Measurements from ENCODE around the gene ELAVL1.

DNA sequence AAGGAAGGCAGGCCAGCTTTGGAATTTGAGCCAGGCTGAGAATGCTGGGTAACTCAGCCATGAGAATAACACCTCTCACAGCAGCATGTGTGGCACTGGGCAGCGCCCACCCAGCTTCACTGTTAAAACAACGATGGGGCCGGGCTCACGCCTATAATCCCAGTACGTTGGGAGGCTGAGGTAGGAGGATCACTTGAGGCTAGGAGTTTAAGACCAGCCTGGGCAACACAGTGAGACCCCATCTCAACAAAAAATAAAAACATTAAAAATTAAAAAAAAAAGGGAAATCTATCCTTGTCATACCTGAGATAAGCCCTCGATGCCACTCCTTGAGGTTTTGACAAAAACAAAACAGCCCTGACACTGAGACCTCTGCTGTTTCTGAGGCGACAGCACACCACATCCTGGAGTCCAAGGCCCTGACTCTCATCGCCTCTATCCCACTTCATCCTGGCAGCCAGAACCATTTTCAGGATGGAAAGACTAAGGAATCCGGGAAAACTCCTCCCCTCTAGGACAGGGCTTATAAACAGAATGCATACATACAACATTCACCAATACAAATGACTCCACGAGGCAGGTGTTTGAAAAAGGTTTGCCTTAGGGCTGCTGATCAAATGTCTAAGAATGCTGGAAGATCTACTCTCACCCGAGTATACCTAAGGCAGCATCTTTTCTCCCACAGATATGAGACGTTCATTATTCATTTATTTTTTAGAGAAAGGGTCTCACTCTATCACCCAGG lies 39.3 kb downstream of the ELAVL1 start:
- no peak for TF ChIP-seq YY1 (IDR thresholded peaks at IDR 0.05; ENCODE audit: insufficient read depth, insufficient read length)
- TF ChIP-seq SUZ12 (IDR thresholded peaks at IDR 0.05; ENCODE audit: extremely low read depth, insufficient read depth, insufficient read length) = no peak

Measured in NT2/D1 (cell line).